Neuronal stem cell (in vitro differentiated cells): ENCODE measurements around the gene RTN4.

ENCODE experiments used
- DNase-seq: peaks from one replicate; pipeline ENCODE4 v3.0.0-alpha.2; 2013; ENCODE audit warnings: low spot score
- H2AFZ ChIP-seq: one replicate; pipeline ENCODE4 v1.6.1; 2013; ENCODE audit warnings: mild to moderate bottlenecking, low read length, inconsistent platforms
- H2AK5ac ChIP-seq: 2 replicates; pipeline ENCODE4 v1.6.1; 2013; ENCODE audit warnings: low read depth, mild to moderate bottlenecking, inconsistent platforms, low read length, moderate library complexity, mixed read lengths
- H2BK120ac ChIP-seq: 2 replicates; pipeline ENCODE4 v1.6.1; 2013; ENCODE audit warnings: low read depth, mild to moderate bottlenecking, inconsistent platforms, low read length, moderate library complexity, mixed read lengths
- H2BK12ac ChIP-seq: one replicate; pipeline ENCODE4 v1.6.1; 2013; ENCODE audit warnings: low read length, inconsistent platforms
- H2BK15ac ChIP-seq: 2 replicates; pipeline ENCODE4 v1.6.1; 2013; ENCODE audit warnings: mild to moderate bottlenecking, low read length, inconsistent platforms, mixed read lengths
- H2BK5ac ChIP-seq: one replicate; pipeline ENCODE4 v1.6.1; 2013; ENCODE audit warnings: inconsistent platforms, mild to moderate bottlenecking, low read length, moderate library complexity
- H3K14ac ChIP-seq: one replicate; pipeline ENCODE4 v1.6.1; 2013; ENCODE audit warnings: low read length, inconsistent platforms
- H3K18ac ChIP-seq: 2 replicates; pipeline ENCODE4 v1.6.1; 2013; ENCODE audit warnings: low read length, inconsistent platforms
- H3K23ac ChIP-seq: 2 replicates; pipeline ENCODE4 v1.6.1; 2013; ENCODE audit warnings: low read depth, mild to moderate bottlenecking, mixed read lengths, low read length, inconsistent platforms; ENCODE audit not compliant: poor library complexity
- H3K27ac ChIP-seq: replicated peaks from 3 replicates; pipeline ENCODE4 v1.5.1; 2013; ENCODE audit warnings: low read length, inconsistent platforms
- H3K27me3 ChIP-seq, 3 experiments: 2 replicates each; pipeline ENCODE4 v1.6.1; 2013; ENCODE audit warnings: low read length in 3 of 3, mild to moderate bottlenecking in 2 of 3, inconsistent platforms in 1 of 3, low read depth in 1 of 3, mixed read lengths in 1 of 3, moderate library complexity in 1 of 3; ENCODE audit not compliant: control insufficient read depth in 3 of 3, insufficient read depth in 3 of 3
- H3K36me3 ChIP-seq, 2 donors: replicated peaks in 1 of 2; 2 replicates each; pipeline ENCODE4 v1.6.1; 2013; ENCODE audit warnings: low read length in 2 of 2; ENCODE audit not compliant: control insufficient read depth in 2 of 2, insufficient read depth in 2 of 2
- H3K4ac ChIP-seq: 2 replicates; pipeline ENCODE4 v1.6.1; 2013; ENCODE audit warnings: inconsistent platforms, mild to moderate bottlenecking, low read length, moderate library complexity
- H3K4me1 ChIP-seq, 2 donors: 1 replicate in 1 of 2; 2 replicates in 1 of 2; pipeline ENCODE4 v1.6.1; 2013; ENCODE audit warnings: low read length in 2 of 2, low read depth in 1 of 2; ENCODE audit not compliant: control insufficient read depth in 2 of 2, insufficient read depth in 1 of 2
- H3K4me2 ChIP-seq: one replicate; pipeline ENCODE4 v1.6.1; 2013; ENCODE audit warnings: mild to moderate bottlenecking, low read length, inconsistent platforms; ENCODE audit not compliant: insufficient read depth, poor library complexity, severe bottlenecking
- H3K4me3 ChIP-seq, 2 donors: 2 replicates each; pipeline ENCODE4 v1.5.1; 2013; ENCODE audit warnings: low read length in 2 of 2, mild to moderate bottlenecking in 2 of 2, inconsistent platforms in 1 of 2, moderate library complexity in 1 of 2
- H3K79me1 ChIP-seq: one replicate; pipeline ENCODE4 v1.6.1; 2013; ENCODE audit warnings: low read depth, mild to moderate bottlenecking, inconsistent platforms, low read length, moderate library complexity
- H3K9ac ChIP-seq: one replicate; pipeline ENCODE4 v1.6.1; 2013; ENCODE audit warnings: mild to moderate bottlenecking, low read depth, low read length, inconsistent platforms; ENCODE audit not compliant: poor library complexity
- H3K9me3 ChIP-seq, 2 donors: replicated peaks in 1 of 2; 2 replicates each; pipeline versions ENCODE3 to v1.6.1; 2013; ENCODE audit warnings: low read length in 2 of 2, mild to moderate bottlenecking in 2 of 2, inconsistent platforms in 1 of 2, low read depth in 1 of 2, mixed read lengths in 1 of 2, moderate library complexity in 1 of 2; ENCODE audit not compliant: control insufficient read depth in 2 of 2, insufficient read depth in 1 of 2
- H4K8ac ChIP-seq: one replicate; pipeline ENCODE4 v1.6.1; 2013; ENCODE audit warnings: low read depth, mild to moderate bottlenecking, inconsistent platforms, low read length, moderate library complexity
- H4K91ac ChIP-seq: one replicate; pipeline ENCODE4 v1.6.1; 2013; ENCODE audit warnings: low read length, low read depth, mild to moderate bottlenecking, inconsistent platforms; ENCODE audit not compliant: poor library complexity
- WGBS, 2 donors: extraction: QIAGEN DNeasy Blood & Tissue Kit; methylation state at CpG; one replicate each; pipeline ENCODE4 v1.1.7; 2013; ENCODE audit warnings: missing lambda C conversion rate in 2 of 2, mixed read lengths in 1 of 2; ENCODE audit not compliant: insufficient read length in 2 of 2, insufficient replicate concordance in 1 of 2; ENCODE audit errors: extremely low coverage in 2 of 2; 5-methylcytosine and 5-hydroxymethylcytosine counted together

The RTN4 gene

GRCh38 chr2:55030766-55031165 lies 19.5 kb downstream of the RTN4 start:
- H3K18ac ChIP-seq = no peak overlapping the region
- H3K4me3 ChIP-seq = no peak overlapping the region
- peaks cover 2% of the 10 kb centered on the region for H3K79me1 ChIP-seq
- H3K36me3 ChIP-seq = peaks cover 0 to 59% of the 10 kb centered on the region in 2 donors
- no peak overlapping the region for H2BK5ac ChIP-seq
- no peak overlapping the region for H3K9ac ChIP-seq
- no peak overlapping the region for H3K23ac ChIP-seq
- H3K14ac ChIP-seq = no peak overlapping the region
- no peak overlapping the region for H2BK120ac ChIP-seq
- no peak overlapping the region for H2BK15ac ChIP-seq
- no peak overlapping the region for H2AK5ac ChIP-seq
- no peak for DNase-seq
- WGBS, 2 donors = no CpG with 5 or more reads among the region's 3 CpGs
- no peak overlapping the region for H3K4me2 ChIP-seq
- no peak overlapping the region for H2AFZ ChIP-seq
- H4K8ac ChIP-seq = no peak overlapping the region
- no peak overlapping the region for H2BK12ac ChIP-seq
- H3K27me3 ChIP-seq = no peaks in the 10 kb centered on the region
- no peaks in the 10 kb centered on the region for H3K4me1 ChIP-seq
- H4K91ac ChIP-seq = no peak overlapping the region
- H3K27ac ChIP-seq = no peak overlapping the region
- H3K9me3 ChIP-seq = peaks cover 0 to 37% of the 10 kb centered on the region in 2 donors
- H3K4ac ChIP-seq = no peak overlapping the region

GRCh38 chr2:55029098-55029497 lies 21.2 kb downstream of the RTN4 start:
- Histone ChIP-seq H2AFZ (no peak overlapping the region), H4K8ac (no peak overlapping the region), H3K4me3 (no peak overlapping the region), H2BK5ac (no peak overlapping the region), H2BK12ac (no peak overlapping the region), H3K79me1 (peaks cover 2% of the 10 kb centered on the region), H2BK15ac (no peak overlapping the region), H3K36me3 (peaks cover 0 to 69% of the 10 kb centered on the region in 2 donors), H3K9me3 (peaks cover 0 to 25% of the 10 kb centered on the region in 2 donors), H3K4ac (no peak overlapping the region), H3K9ac (no peak overlapping the region), H3K18ac (no peak overlapping the region), H3K4me2 (no peak overlapping the region), H3K23ac (no peak overlapping the region), H2BK120ac (no peak overlapping the region), H4K91ac (no peak overlapping the region), H3K27ac (no peak overlapping the region), H3K14ac (no peak overlapping the region), H3K4me1 (no peaks in the 10 kb centered on the region), H3K27me3 (no peaks in the 10 kb centered on the region), H2AK5ac (no peak overlapping the region)
- WGBS, 2 donors = no CpG with 5 or more reads among the region's 1 CpG
- DNase-seq = no peak

- WGBS, 2 donors = no CpG with 5 or more reads among the region's 2 CpGs
- H2AFZ ChIP-seq = no peak overlapping the region
- H2BK5ac ChIP-seq = no peak overlapping the region
- no peak overlapping the region for H3K4me2 ChIP-seq
- H2AK5ac ChIP-seq = no peak overlapping the region
- no peak overlapping the region for H3K27ac ChIP-seq
- H3K18ac ChIP-seq = no peak overlapping the region
- no peak overlapping the region for H3K4ac ChIP-seq
- no peak overlapping the region for H2BK120ac ChIP-seq
- H2BK15ac ChIP-seq = no peak overlapping the region
- H4K8ac ChIP-seq = no peak overlapping the region
- no peak overlapping the region for H3K14ac ChIP-seq
- peaks cover 0 to 16% of the 10 kb centered on the region in 2 donors for H3K9me3 ChIP-seq
- peaks cover 5% of the 10 kb centered on the region for H3K79me1 ChIP-seq
- H3K23ac ChIP-seq = no peak overlapping the region
- peaks cover 0 to 70% of the 10 kb centered on the region in 2 donors for H3K36me3 ChIP-seq
- DNase-seq = no peak
- H3K4me1 ChIP-seq = no peaks in the 10 kb centered on the region
- no peak overlapping the region for H2BK12ac ChIP-seq
- no peak overlapping the region for H3K4me3 ChIP-seq
- no peak overlapping the region for H4K91ac ChIP-seq
- H3K9ac ChIP-seq = no peak overlapping the region
- no peaks in the 10 kb centered on the region for H3K27me3 ChIP-seq
Observed at GRCh38 chr2:55027226-55027625, 23.0 kb downstream of the RTN4 start.

GRCh38 chr2:55026202-55026601 lies 24.0 kb downstream of the RTN4 start:
- peaks cover 5% of the 10 kb centered on the region for H3K79me1 ChIP-seq
- no CpG with 5 or more reads among the region's 2 CpGs for WGBS, 2 donors
- peaks cover 0 to 78% of the 10 kb centered on the region in 2 donors for H3K36me3 ChIP-seq
- H3K9me3 ChIP-seq = peaks cover 0 to 24% of the 10 kb centered on the region in 2 donors
- no peak overlapping the region for H2AK5ac ChIP-seq
- H3K9ac ChIP-seq = no peak overlapping the region
- no peak overlapping the region for H3K4me2 ChIP-seq
- no peak overlapping the region for H3K27ac ChIP-seq
- no peak for DNase-seq
- H2BK5ac ChIP-seq = no peak overlapping the region
- H2AFZ ChIP-seq = no peak overlapping the region
- no peak overlapping the region for H3K14ac ChIP-seq
- no peak overlapping the region for H2BK12ac ChIP-seq
- H3K4ac ChIP-seq = no peak overlapping the region
- no peak overlapping the region for H2BK15ac ChIP-seq
- H3K27me3 ChIP-seq = no peaks in the 10 kb centered on the region
- no peaks in the 10 kb centered on the region for H3K4me1 ChIP-seq
- no peak overlapping the region for H2BK120ac ChIP-seq
- H4K8ac ChIP-seq = no peak overlapping the region
- H3K23ac ChIP-seq = no peak overlapping the region
- no peak overlapping the region for H3K18ac ChIP-seq
- no peak overlapping the region for H3K4me3 ChIP-seq
- no peak overlapping the region for H4K91ac ChIP-seq
